Heart left ventricle (tissue), 16 donors: ENCODE measurements around the gene MX2. TPM values are rescaled to one million over a fixed set of nuclear protein-coding genes. Genes with fewer than 3 reads are reported as not detected.

ENCODE experiments used
- ATAC-seq, 4 donors: fragments of 200-7000 bp; cut with Tn5 transposase; one replicate each; pipeline ENCODE4 v1.9.1; 2020 to 2022; ENCODE audit warnings: moderate library complexity in 4 of 4, mild to moderate bottlenecking in 3 of 4, moderate number of reproducible peaks in 1 of 4
- DNase-seq, 5 donors: peaks; one replicate each; pipeline ENCODE4 v3.0.0-alpha.2; 2020
- H3K27ac ChIP-seq, 12 donors: fragments of 200-600 bp; sonication (generic) in 4 of 12; one replicate each; pipeline versions ENCODE4 v1.5.0 to v1.8.0; 2016 to 2022; ENCODE audit warnings: mild to moderate bottlenecking in 2 of 12
- H3K27me3 ChIP-seq, 9 donors: fragments of 200-600 bp; sonication (generic) in 2 of 9; one replicate each; pipeline versions ENCODE4 v1.5.1 to v1.8.0; 2016 to 2022; ENCODE audit warnings: mild to moderate bottlenecking in 3 of 9
- H3K36me3 ChIP-seq, 9 donors: fragments of 200-600 bp; sonication (generic) in 2 of 9; one replicate each; pipeline versions ENCODE4 v1.5.0 to v1.8.0; 2018 to 2022; ENCODE audit warnings: mild to moderate bottlenecking in 2 of 9
- H3K4me1 ChIP-seq, 12 donors: fragments of 200-600 bp; sonication (generic) in 4 of 12; one replicate each; pipeline versions ENCODE4 v1.5.0 to v1.8.0; 2016 to 2022; ENCODE audit warnings: mild to moderate bottlenecking in 3 of 12
- H3K4me3 ChIP-seq, 12 donors: fragments of 200-600 bp; sonication (generic) in 4 of 12; one replicate each; pipeline versions ENCODE4 v1.5.0 to v1.8.0; 2017 to 2022; ENCODE audit warnings: mild to moderate bottlenecking in 9 of 12, moderate library complexity in 4 of 12
- H3K9me3 ChIP-seq, 12 donors: fragments of 200-600 bp; sonication (generic) in 4 of 12; one replicate each; pipeline versions ENCODE4 v1.5.0 to v1.8.0; 2016 to 2022; ENCODE audit warnings: mild to moderate bottlenecking in 1 of 12
- CTCF ChIP-seq, 12 donors: fragments of 200-600 bp; sonication (generic) in 4 of 12; IDR thresholded peaks; one replicate each; pipeline versions ENCODE4 v1.5.0 to v1.8.0; 2018 to 2022; ENCODE audit warnings: antibody characterized with exemption in 12 of 12, mild to moderate bottlenecking in 5 of 12
- POLR2A ChIP-seq, 2 donors: fragments of 450-650 bp; IDR thresholded peaks; one replicate each; pipeline ENCODE4 v1.6.1; 2017; ENCODE audit warnings: antibody characterized with exemption in 2 of 2, mild to moderate bottlenecking in 2 of 2, moderate library complexity in 2 of 2
- WGBS, 4 donors: extraction: QIAGEN DNeasy Blood & Tissue Kit in 2 of 4; methylation state at CpG; one replicate each; pipeline versions ENCODE4 v1.1.5 to v1.1.7; 2013 to 2018; 5-methylcytosine and 5-hydroxymethylcytosine counted together
- intact Hi-C, 10 donors: fragments of 100-400 bp; cut with DNase I; formaldehyde crosslinking; loops; one replicate each; pipeline versions ENCODE4 v1.11.1 to v1.14.2; 2022
- polyA plus RNA-seq, 2 donors: library from polyadenylated mRNA; stranded (reverse); fragments of 200-250 nt; gene quantifications; one replicate each; pipeline ENCODE4 v1.2.3, GENCODE V29; 2013
- total RNA-seq, 9 donors: library from RNA; depleted of rRNA in 2 of 9; stranded (reverse); fragments of >200 nt in 2 of 9; fragmentation: NEBNext Ultra II Directional in 3 of 9; extraction: Animal tissue kit (Norgen Biotek cat#: 25700) in 3 of 9; gene quantifications; one replicate each; pipeline versions ENCODE4 v1.1.0 to v1.2.4, GENCODE V29; 2016 to 2023
- donor health status: ischemic (EF 13 %, LVEDD 7.1; RV severe dilation, severe dysfunction).
- donor health status: healthy with polysubstance abuse.
- donor health status: DM: no; HTN: yes; CAD: no.
- donor health status: DM: no; HTN: no; CAD: no.
- donor health status: ischemic (EF 25% LVEDD 6.9; RV normal size, moderate dysfunction).
- donor health status: ischemic (EF 25% LVEDD 5.7; RV mildly dilated, moderate dysfunction).
- donor health status: healthy.
- donor health status: DM: yes; HTN: yes; CAD: no.
- donor health status: ischemic (EF 35%, LVEDD 5.7; RV mildly dilated, moderate dysfunction).
- donor health status: nonischemic (EF 11% LVEDD 7.7; RV severe dilation, severe dysfunction).
- donor health status: DM: yes; HTN: yes; CAD: no.
- donor health status: PGD.
- donor health status: ischemic (EF 29% LVEDD 5.4; RV normal size, mild dysfunction).
- donor health status: nonischemic (EF 23%, LVEDD 6.1; RV moderate dilation, normal function).

Gene MX2
- total and polyA plus RNA-seq, 11 donors = 3.2 to 23.3 (median 5.7) TPM

GRCh38 chr21:41429305-41429704 lies 67.5 kb downstream of the MX2 start:
- 95 to 98% (median 97%) methylated on average over 3 of the region's 3 CpGs for WGBS, 4 donors
- H3K9me3 ChIP-seq = peaks cover 0 to 4% (median 0%) of the 10 kb centered on the region in 12 donors
- no peak overlapping the region for H3K27ac ChIP-seq
- no peak for ATAC-seq
- no peak for DNase-seq
- TF ChIP-seq CTCF (IDR thresholded peaks at IDR 0.05) (no peak), POLR2A (IDR thresholded peaks at IDR 0.05) (no peak)
- H3K27me3 ChIP-seq = peaks cover 0 to 9% (median 0%) of the 10 kb centered on the region in 9 donors
- H3K4me1 ChIP-seq = peaks cover 0 to 47% (median 11%) of the 10 kb centered on the region in 12 donors
- intact Hi-C loops = loop anchor here in 1 of 10 donors (5.0 kb wide), 1 partner anchor 67 kb away; the partner anchor contains the start of gene MX2
- peaks cover 0 to 69% (median 50%) of the 10 kb centered on the region in 9 donors for H3K36me3 ChIP-seq
- H3K4me3 ChIP-seq = no peak overlapping the region

- TF ChIP-seq CTCF (IDR thresholded peaks at IDR 0.05) (no peak), POLR2A (IDR thresholded peaks at IDR 0.05) (no peak)
- peaks cover 0 to 76% (median 57%) of the 10 kb centered on the region in 9 donors for H3K36me3 ChIP-seq
- intact Hi-C loops = loop anchor here in 1 of 10 donors (5.0 kb wide), 1 partner anchor 68 kb away; the partner anchor contains the start of gene MX2
- peaks cover 0 to 10% (median 2%) of the 10 kb centered on the region in 12 donors for H3K9me3 ChIP-seq
- ATAC-seq (no peak), DNase-seq (no peak)
- H3K27ac ChIP-seq = no peak overlapping the region
- WGBS, 4 donors = 70 to 75% (median 73%) methylated on average over 9 of the region's 9 CpGs
- H3K27me3 ChIP-seq = peaks cover 0 to 9% (median 0%) of the 10 kb centered on the region in 9 donors
- no peak overlapping the region for H3K4me3 ChIP-seq
- H3K4me1 ChIP-seq = peaks cover 0 to 43% (median 11%) of the 10 kb centered on the region in 12 donors
These were observed 68.2 kb downstream of the MX2 start for GRCh38 chr21:41429925-41430491.

- ATAC-seq (no peak), DNase-seq (no peak)
- Histone ChIP-seq H3K36me3 (peaks cover 0 to 96% (median 76%) of the 10 kb centered on the region in 9 donors), H3K4me3 (no peak overlapping the region), H3K9me3 (peaks cover 0 to 12% (median 2%) of the 10 kb centered on the region in 12 donors), H3K4me1 (peaks cover 0 to 32% (median 3%) of the 10 kb centered on the region in 12 donors), H3K27ac (no peak overlapping the region), H3K27me3 (peaks cover 0 to 2% (median 0%) of the 10 kb centered on the region in 9 donors)
- intact Hi-C loops = no loop called here
- TF ChIP-seq CTCF (IDR thresholded peaks at IDR 0.05) = no peak
- TF ChIP-seq POLR2A (IDR thresholded peaks at IDR 0.05) = no peak
- 83 to 91% (median 85%) methylated on average over 15 to 16 of the region's 16 CpGs for WGBS, 4 donors
These were observed 70.1 kb downstream of the MX2 start for GRCh38 chr21:41431788-41432548.
